HepG2 (cell line): ENCODE results near the gene TPBGL. TPM values are rescaled to one million over a fixed set of nuclear protein-coding genes. Genes with fewer than 3 reads are reported as not detected.

Experiments used
- ATF7-NPFF ChIP-seq: sonication (generic); formaldehyde crosslinking; IDR thresholded peaks from 2 replicates; pipeline ENCODE4 v1.8.1; 2023; ENCODE audit warnings: mild to moderate bottlenecking, low read depth, missing genetic modification reagents, moderate library complexity
- ETS1 ChIP-seq: sonication (generic); formaldehyde crosslinking; IDR thresholded peaks from 2 replicates; pipeline ENCODE4 v1.4.0; 2020; ENCODE audit warnings: missing genetic modification reagents
- HOXA3 ChIP-seq: sonication (generic); formaldehyde crosslinking; IDR thresholded peaks from 2 replicates; pipeline ENCODE4 v1.5.0; 2020; ENCODE audit warnings: missing genetic modification reagents
- KLF11 ChIP-seq: IDR thresholded peaks from 2 replicates; pipeline ENCODE4 v1.6.1; 2016; ENCODE audit warnings: missing compliant biosample characterization
- KMT2B ChIP-seq: IDR thresholded peaks from 2 replicates; pipeline ENCODE4 v1.6.1; 2016; ENCODE audit warnings: missing genetic modification reagents, missing compliant biosample characterization
- LBX2 ChIP-seq: sonication (generic); formaldehyde crosslinking; IDR thresholded peaks from 2 replicates; pipeline ENCODE4 v1.5.0; 2020; ENCODE audit warnings: missing genetic modification reagents, mild to moderate bottlenecking, borderline replicate concordance
- MEIS2 ChIP-seq: sonication (generic); formaldehyde crosslinking; IDR thresholded peaks from 2 replicates; pipeline ENCODE4 v1.9.0; 2021; ENCODE audit warnings: mild to moderate bottlenecking, missing genetic modification reagents
- PATZ1 ChIP-seq: sonication (generic); formaldehyde crosslinking; IDR thresholded peaks from 2 replicates; pipeline ENCODE4 v1.4.0; 2020; ENCODE audit warnings: missing genetic modification reagents
- SNAPC2 ChIP-seq: sonication (generic); formaldehyde crosslinking; IDR thresholded peaks from 2 replicates; pipeline ENCODE4 v1.8.1; 2022; ENCODE audit warnings: mild to moderate bottlenecking, missing genetic modification reagents
- STAT6 ChIP-seq: sonication (generic); formaldehyde crosslinking; IDR thresholded peaks from 2 replicates; pipeline ENCODE4 v1.4.0; 2020; ENCODE audit warnings: missing genetic modification reagents, mild to moderate bottlenecking, borderline replicate concordance
- TEAD2 ChIP-seq: sonication (generic); formaldehyde crosslinking; IDR thresholded peaks from 2 replicates; pipeline ENCODE4 v1.9.0; 2021; ENCODE audit warnings: missing genetic modification reagents
- TIGD3 ChIP-seq: sonication (generic); formaldehyde crosslinking; IDR thresholded peaks from 2 replicates; pipeline ENCODE4 v1.5.1; 2020; ENCODE audit warnings: mild to moderate bottlenecking, missing genetic modification reagents, borderline replicate concordance
- ZBTB46 ChIP-seq: sonication (generic); formaldehyde crosslinking; IDR thresholded peaks from 2 replicates; pipeline ENCODE4 v1.4.0; 2020; ENCODE audit warnings: mild to moderate bottlenecking, missing genetic modification reagents, borderline replicate concordance
- ZNF136 ChIP-seq: sonication (generic); formaldehyde crosslinking; IDR thresholded peaks from 2 replicates; pipeline ENCODE4 v1.8.1; 2022; ENCODE audit warnings: low read depth, mild to moderate bottlenecking, moderate library complexity, missing genetic modification reagents
- ZNF275 ChIP-seq: sonication (generic); formaldehyde crosslinking; IDR thresholded peaks from 2 replicates; pipeline ENCODE4 v1.8.0; 2022; ENCODE audit warnings: missing genetic modification reagents, mild to moderate bottlenecking, inconsistent platforms, borderline replicate concordance
- ZNF430 ChIP-seq: sonication (generic); formaldehyde crosslinking; IDR thresholded peaks from 2 replicates; pipeline ENCODE4 v1.9.0; 2021; ENCODE audit warnings: mild to moderate bottlenecking, missing genetic modification reagents
- ZNF563 ChIP-seq: sonication (generic); formaldehyde crosslinking; IDR thresholded peaks from 2 replicates; pipeline ENCODE4 v1.8.0; 2022; ENCODE audit warnings: mild to moderate bottlenecking, moderate library complexity, missing genetic modification reagents
- ZNF672 ChIP-seq: sonication (generic); formaldehyde crosslinking; IDR thresholded peaks from 2 replicates; pipeline ENCODE4 v1.8.1; 2022; ENCODE audit warnings: missing genetic modification reagents
- ZNF878 ChIP-seq: sonication (generic); formaldehyde crosslinking; IDR thresholded peaks from 2 replicates; pipeline ENCODE4 v1.8.1; 2023; ENCODE audit warnings: mild to moderate bottlenecking, missing genetic modification reagents, moderate library complexity
- polyA plus RNA-seq, 8 experiments: library from polyadenylated mRNA; depleted of rRNA in 3 of 8; stranded (reverse) in 7 of 8; unstranded in 1 of 8; fragments of >200 nt; fragmentation: Illumina TruSeq in 4 of 8; extraction: Trizol in 4 of 8; gene quantifications; 2 replicates each; pipeline versions ENCODE4 v1.2.1 to v1.2.3, GENCODE V29; 2011 to 2016; ENCODE audit warnings: low read depth in 4 of 8, missing spikeins in 1 of 8, mixed read lengths in 1 of 8; ENCODE audit not compliant: insufficient read depth in 1 of 8
- total RNA-seq, 5 experiments: library from RNA; depleted of rRNA; stranded (reverse); fragments of >200 nt; fragmentation: Illumina TruSeq; extraction: Trizol; gene quantifications; 2 replicates each; pipeline ENCODE4 v1.2.3, GENCODE V29; 2016; ENCODE audit warnings: low read depth in 1 of 5

The TPBGL gene
- total and polyA plus RNA-seq, 2 of the 13 experiments (the other 11 are each of a cell fraction or from before 2014, with no cell fraction given), result not detected

GRCh38 chr11:75214411-75214821, 26.2 kb upstream of the TPBGL start (continued):
- TF ChIP-seq PATZ1 (CRISPR knock-in tag) (peak; percentile 85), KLF11 (CRISPR knock-in tag) (peak; percentile 100), HOXA3 (CRISPR knock-in tag) (peak; percentile 70), ZNF136 (CRISPR knock-in tag) (peak; percentile 87; the same call in 1 of the 2 replicates), ZNF275 (CRISPR knock-in tag) (peak; percentile 72), SNAPC2 (CRISPR knock-in tag) (0 out of 2 replicates have a peak, but pooled peaks have one; percentile 53), STAT6 (CRISPR knock-in tag) (no peak), ZNF878 (CRISPR knock-in tag) (peak; percentile 94), KMT2B (CRISPR knock-in tag) (peak; percentile 86), LBX2 (CRISPR knock-in tag) (peak; percentile 69; the same call in 1 of the 2 replicates), TEAD2 (CRISPR knock-in tag) (peak; percentile 87; the same call in 1 of the 2 replicates), ATF7-NPFF (CRISPR knock-in tag) (peak; percentile 79; the same call in 1 of the 2 replicates), ZNF672 (CRISPR knock-in tag) (no peak), MEIS2 (CRISPR knock-in tag) (peak; percentile 94), TIGD3 (CRISPR knock-in tag) (peak; percentile 90; the same call in 1 of the 2 replicates), ZNF430 (peak; percentile 76; the same call in 1 of the 2 replicates), ZNF563 (CRISPR knock-in tag) (peak; percentile 88), ETS1 (CRISPR knock-in tag) (peak; percentile 83; the same call in 1 of the 2 replicates), ZBTB46 (no peak)
